ENCODE measurements around the gene ARSB. TPM values are rescaled to one million over a fixed set of nuclear protein-coding genes. Genes with fewer than 3 reads are reported as not detected.
A peak's percentile ranks its signal among the peaks of the same experiment; 100 is the strongest.

Gene ARSB
- total RNA-seq, 2 experiments from 2014 or later: 9.2 TPM

DNA sequence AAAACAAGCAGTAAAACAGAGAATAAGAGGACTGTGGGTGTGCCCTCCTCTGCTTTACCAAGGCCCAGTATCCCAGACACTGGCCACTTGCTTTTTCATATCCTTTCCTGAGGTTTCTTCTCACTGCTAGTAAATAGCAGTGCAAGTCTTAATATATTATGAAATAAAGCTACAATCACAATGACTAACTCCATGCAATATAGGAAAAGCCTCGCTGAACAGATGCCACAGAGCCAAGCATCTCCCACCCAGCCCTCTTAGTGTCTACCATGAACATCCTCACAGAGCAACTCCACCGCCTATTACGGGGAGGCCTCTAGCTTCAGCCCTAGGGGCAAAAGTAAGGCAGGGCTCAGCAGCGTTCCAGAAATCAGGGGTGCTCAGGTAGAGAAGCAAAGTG, 205.8 kb downstream of the ARSB start:
- Histone ChIP-seq H3K9me3 (ENCODE audit: low read length) (no peaks in the 10 kb centered on the region), H3K36me3 (ENCODE audit: insufficient read depth, low read length) (no peaks in the 10 kb centered on the region), H3K4me1 (ENCODE audit: insufficient read depth, low read length, poor library complexity, severe bottlenecking) (no peaks in the 10 kb centered on the region), H3K27ac (ENCODE audit: low read depth, low read length, poor library complexity, severe bottlenecking) (no peak overlapping the region), H3K4me2 (ENCODE audit: low read length) (no peak overlapping the region), H3K9me2 (ENCODE audit: insufficient read depth, low read length) (no peaks in the 10 kb centered on the region), H2AFZ (ENCODE audit: low read length) (no peak overlapping the region), H4K20me1 (ENCODE audit: insufficient read depth, low read length) (no peaks in the 10 kb centered on the region), H3K79me2 (ENCODE audit: insufficient read depth, low read depth, low read length) (no peaks in the 10 kb centered on the region), H3K4me3 (ENCODE audit: low read depth, low read length, poor library complexity, severe bottlenecking) (no peak overlapping the region)
- POLR2A ChIA-PET: interaction anchor here (2.0 kb wide), 1 partner anchor 12 kb away, joined by 8 read pairs; no protein-coding TSS in a partner anchor
- DNase-seq (ENCODE audit: low spot score): no peak
- TF ChIP-seq, protein P1, sequence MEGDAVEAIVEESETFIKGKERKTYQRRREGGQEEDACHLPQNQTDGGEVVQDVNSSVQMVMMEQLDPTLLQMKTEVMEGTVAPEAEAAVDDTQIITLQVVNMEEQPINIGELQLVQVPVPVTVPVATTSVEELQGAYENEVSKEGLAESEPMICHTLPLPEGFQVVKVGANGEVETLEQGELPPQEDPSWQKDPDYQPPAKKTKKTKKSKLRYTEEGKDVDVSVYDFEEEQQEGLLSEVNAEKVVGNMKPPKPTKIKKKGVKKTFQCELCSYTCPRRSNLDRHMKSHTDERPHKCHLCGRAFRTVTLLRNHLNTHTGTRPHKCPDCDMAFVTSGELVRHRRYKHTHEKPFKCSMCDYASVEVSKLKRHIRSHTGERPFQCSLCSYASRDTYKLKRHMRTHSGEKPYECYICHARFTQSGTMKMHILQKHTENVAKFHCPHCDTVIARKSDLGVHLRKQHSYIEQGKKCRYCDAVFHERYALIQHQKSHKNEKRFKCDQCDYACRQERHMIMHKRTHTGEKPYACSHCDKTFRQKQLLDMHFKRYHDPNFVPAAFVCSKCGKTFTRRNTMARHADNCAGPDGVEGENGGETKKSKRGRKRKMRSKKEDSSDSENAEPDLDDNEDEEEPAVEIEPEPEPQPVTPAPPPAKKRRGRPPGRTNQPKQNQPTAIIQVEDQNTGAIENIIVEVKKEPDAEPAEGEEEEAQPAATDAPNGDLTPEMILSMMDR (conservative IDR thresholded peaks at IDR 0.05; ENCODE audit: low read length): no peak
- TF ChIP-seq EZH2phosphoT487 (IDR thresholded peaks at IDR 0.05; ENCODE audit: borderline replicate concordance, low read depth, low read length): no peak
- CTCF ChIA-PET (ENCODE audit: unreplicated experiment): no interaction called here
- intact Hi-C loops (cut with micrococcal nuclease; ENCODE audit: unreplicated experiment): no loop called here
- no TSS peak for BruUV-seq (replicated peaks)

DNA sequence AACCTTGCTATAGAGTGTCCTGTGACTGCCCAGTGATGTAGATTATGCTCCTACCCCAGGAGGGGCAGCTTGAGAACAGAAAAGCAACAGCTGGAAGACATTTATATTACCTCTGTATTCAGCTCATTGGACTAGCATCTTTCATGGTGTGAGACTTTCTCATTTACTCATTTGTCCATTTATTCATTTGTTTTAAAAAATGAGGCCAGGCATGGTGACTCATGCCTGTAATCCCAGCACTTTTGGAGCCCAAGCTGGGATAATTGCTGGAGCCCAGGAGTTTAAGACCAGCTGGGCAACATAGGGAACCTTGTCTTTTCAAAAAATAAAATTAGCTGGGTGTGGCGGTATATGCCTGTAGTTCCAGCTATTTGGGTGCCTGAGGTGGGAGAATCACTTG, 206.6 kb downstream of the ARSB start:
- DNase-seq (ENCODE audit: low spot score): no peak
- no peak overlapping the region for H2AFZ ChIP-seq (ENCODE audit: low read length)
- no peaks in the 10 kb centered on the region for H4K20me1 ChIP-seq (ENCODE audit: insufficient read depth, low read length)
- no peak overlapping the region for H3K4me3 ChIP-seq (ENCODE audit: low read depth, low read length, poor library complexity, severe bottlenecking)
- no peak overlapping the region for H3K27ac ChIP-seq (ENCODE audit: low read depth, low read length, poor library complexity, severe bottlenecking)
- BruUV-seq (replicated peaks): no TSS peak
- no peaks in the 10 kb centered on the region for H3K9me3 ChIP-seq (ENCODE audit: low read length)
- ChIA-PET POLR2A (interaction anchor here (0.9 to 2.0 kb wide), 2 partner anchors 13 to 62 kb away, joined by 4 to 8 read pairs; no protein-coding TSS in a partner anchor), CTCF (ENCODE audit: unreplicated experiment) (no interaction called here)
- no peaks in the 10 kb centered on the region for H3K36me3 ChIP-seq (ENCODE audit: insufficient read depth, low read length)
- TF ChIP-seq EZH2phosphoT487 (IDR thresholded peaks at IDR 0.05; ENCODE audit: borderline replicate concordance, low read depth, low read length): no peak
- TF ChIP-seq, protein P1 (conservative IDR thresholded peaks at IDR 0.05; ENCODE audit: low read length): no peak
- H3K79me2 ChIP-seq (ENCODE audit: insufficient read depth, low read depth, low read length): no peaks in the 10 kb centered on the region
- no peak overlapping the region for H3K4me2 ChIP-seq (ENCODE audit: low read length)
- H3K4me1 ChIP-seq (ENCODE audit: insufficient read depth, low read length, poor library complexity, severe bottlenecking): no peaks in the 10 kb centered on the region
- H3K9me2 ChIP-seq (ENCODE audit: insufficient read depth, low read length): no peaks in the 10 kb centered on the region
- intact Hi-C loops (cut with micrococcal nuclease; ENCODE audit: unreplicated experiment): no loop called here

DNA sequence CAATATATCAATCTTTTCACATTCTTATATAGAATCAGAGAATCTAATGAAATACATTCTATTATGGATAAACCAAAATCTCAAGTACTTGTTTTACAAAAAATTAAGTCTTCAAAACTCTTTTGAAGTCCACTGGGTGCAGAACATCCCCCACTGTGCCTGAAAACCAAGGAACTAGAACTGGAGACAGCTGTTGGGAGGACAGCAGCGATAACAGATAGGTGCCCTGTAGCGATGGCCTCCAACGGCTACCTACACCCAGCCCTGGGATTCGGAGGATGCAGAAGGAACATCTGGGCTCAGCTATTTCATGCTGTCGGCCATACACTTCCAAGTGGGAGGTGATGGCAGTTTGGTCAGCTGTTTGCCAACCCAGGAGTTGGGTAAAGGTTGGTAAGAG, 207.2 kb downstream of the ARSB start:
- CTCF ChIA-PET (ENCODE audit: unreplicated experiment): no interaction called here
- TSS peak; percentile 58 for BruUV-seq (replicated peaks)
- TF ChIP-seq, protein P1 (conservative IDR thresholded peaks at IDR 0.05; ENCODE audit: low read length): no peak
- no peak for TF ChIP-seq EZH2phosphoT487 (IDR thresholded peaks at IDR 0.05; ENCODE audit: borderline replicate concordance, low read depth, low read length)

More for the DNA sequence above, 207.2 kb downstream of the ARSB start:
- Histone ChIP-seq H3K79me2 (ENCODE audit: insufficient read depth, low read depth, low read length) (no peaks in the 10 kb centered on the region), H3K9me3 (ENCODE audit: low read length) (no peaks in the 10 kb centered on the region), H2AFZ (ENCODE audit: low read length) (no peak overlapping the region), H3K27ac (ENCODE audit: low read depth, low read length, poor library complexity, severe bottlenecking) (no peak overlapping the region), H4K20me1 (ENCODE audit: insufficient read depth, low read length) (no peaks in the 10 kb centered on the region), H3K36me3 (ENCODE audit: insufficient read depth, low read length) (no peaks in the 10 kb centered on the region), H3K4me2 (ENCODE audit: low read length) (no peak overlapping the region), H3K4me3 (ENCODE audit: low read depth, low read length, poor library complexity, severe bottlenecking) (no peak overlapping the region), H3K9me2 (ENCODE audit: insufficient read depth, low read length) (no peaks in the 10 kb centered on the region), H3K4me1 (ENCODE audit: insufficient read depth, low read length, poor library complexity, severe bottlenecking) (no peaks in the 10 kb centered on the region)
- POLR2A ChIA-PET: interaction anchor here (0.7 to 1.8 kb wide), 6 partner anchors 11 to 63 kb away, joined by 3 to 6 read pairs (median 3); no protein-coding TSS in a partner anchor
- intact Hi-C loops (cut with micrococcal nuclease; ENCODE audit: unreplicated experiment): no loop called here
- DNase-seq (ENCODE audit: low spot score): no peak

Measured in OCI-LY7 (cell line).